ENCODE data around the gene DCAKD.

DNA sequence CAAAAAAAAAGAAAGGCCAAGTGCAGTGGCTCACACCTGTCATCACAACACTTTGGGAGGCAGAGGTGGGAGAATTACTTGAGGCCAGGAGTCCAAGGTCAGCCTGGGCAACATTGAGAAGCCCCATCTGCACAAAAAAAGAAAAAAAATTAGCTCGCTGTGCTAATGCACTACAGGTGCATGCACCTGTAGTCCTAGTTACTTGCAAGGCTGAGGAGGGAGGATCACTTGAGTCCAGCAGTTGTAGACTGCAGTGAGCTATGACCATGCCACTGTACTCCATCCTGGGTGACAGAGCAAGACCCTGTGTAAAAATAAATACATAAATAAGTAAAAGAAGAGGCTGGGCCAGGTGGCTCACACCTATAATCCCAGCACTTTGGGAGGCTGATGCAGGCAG is 39.7 kb downstream of the DCAKD start:
- no peak for TF ChIP-seq POLR2AphosphoS5 (IDR thresholded peaks at IDR 0.05)
- no peak for TF ChIP-seq POLR2A (IDR thresholded peaks at IDR 0.05)
